A673 (cell line): ENCODE measurements around the gene SPX.

Source experiments
- CTCF ChIP-seq: fragments of 300-800, 200-600 bp; sonication (generic); conservative IDR thresholded peaks from 2 replicates; pipeline ENCODE4 v1.5.1; 2017; ENCODE audit warnings: low read depth, mild to moderate bottlenecking, antibody characterized with exemption, low read length, moderate library complexity, mixed read lengths
- EZH2 ChIP-seq: fragments of 200-600 bp; sonication (generic); IDR thresholded peaks from 2 replicates; pipeline ENCODE4 v1.6.1; 2017; ENCODE audit warnings: borderline replicate concordance, low read depth, mild to moderate bottlenecking, mixed read lengths, antibody characterized with exemption, low read length; ENCODE audit not compliant: poor library complexity, severe bottlenecking

- TF ChIP-seq CTCF (no peak), EZH2 (no peak)
Observed at GRCh38 chr12:21521541-21521940, 4.6 kb upstream of the SPX start.
